DND-41 (cell line): Measurements from ENCODE around the gene XRCC3.

ENCODE experiments used
- ATAC-seq: fragments of 200-7000 bp; cut with Tn5 transposase; 3 replicates; pipeline ENCODE4 v1.9.1; 2021; ENCODE audit warnings: low read depth; ENCODE audit not compliant: insufficient read depth
- DNase-seq: peaks from one replicate; pipeline ENCODE4 v3.0.0-alpha.2; 2020
- H2AFZ ChIP-seq: 2 replicates; pipeline ENCODE4 v1.6.0; 2012; ENCODE audit warnings: low read depth, low read length
- H3K27ac ChIP-seq: 2 replicates; pipeline ENCODE4 v1.5.1; 2012; ENCODE audit warnings: low read length, inconsistent platforms
- H3K27me3 ChIP-seq: fragments of 200-600 bp; sonication (generic); 2 replicates; pipeline ENCODE4 v1.6.0; 2012; ENCODE audit warnings: low read length, mild to moderate bottlenecking, inconsistent platforms; ENCODE audit not compliant: insufficient read depth, poor library complexity
- H3K36me3 ChIP-seq: 2 replicates; pipeline ENCODE4 v1.5.1; 2012; ENCODE audit warnings: low read length, inconsistent platforms; ENCODE audit not compliant: insufficient read depth
- H3K4me1 ChIP-seq: 2 replicates; pipeline ENCODE4 v1.5.1; 2012; ENCODE audit warnings: mild to moderate bottlenecking, low read length; ENCODE audit not compliant: insufficient read depth
- H3K4me2 ChIP-seq: 2 replicates; pipeline ENCODE4 v1.6.0; 2012; ENCODE audit warnings: mild to moderate bottlenecking, moderate library complexity, low read length, inconsistent platforms; ENCODE audit not compliant: insufficient read depth
- H3K4me3 ChIP-seq, 2 experiments: fragments of 200-600 bp in 1 of 2; shearing (Covaris generic) in 1 of 2; 2 replicates each; pipeline ENCODE4 v1.5.1; 2012 to 2016; ENCODE audit warnings: inconsistent platforms in 2 of 2, low read length in 2 of 2, mild to moderate bottlenecking in 2 of 2, low read depth in 1 of 2, moderate library complexity in 1 of 2
- H3K79me2 ChIP-seq: 2 replicates; pipeline ENCODE4 v1.6.0; 2012; ENCODE audit warnings: low read length, inconsistent platforms; ENCODE audit not compliant: insufficient read depth
- H3K9ac ChIP-seq: 2 replicates; pipeline ENCODE4 v1.6.0; 2012; ENCODE audit warnings: low read depth, mild to moderate bottlenecking, inconsistent platforms, low read length, moderate library complexity
- H3K9me3 ChIP-seq: 2 replicates; pipeline ENCODE4 v1.5.1; 2012; ENCODE audit warnings: low read length, moderate library complexity, mild to moderate bottlenecking, inconsistent platforms; ENCODE audit not compliant: insufficient read depth, severe bottlenecking
- H4K20me1 ChIP-seq: 2 replicates; pipeline ENCODE4 v1.6.0; 2012; ENCODE audit warnings: low read length; ENCODE audit not compliant: insufficient read depth
- EZH2 ChIP-seq: IDR thresholded peaks from 3 replicates; pipeline ENCODE4 v1.6.1; 2012; ENCODE audit warnings: borderline replicate concordance, low read depth, mild to moderate bottlenecking, moderate library complexity, low read length, inconsistent platforms; ENCODE audit not compliant: severe bottlenecking
- TF ChIP-seq, protein P1 (sequence below): IDR thresholded peaks from 2 replicates; pipeline ENCODE4 v1.5.1; 2012; ENCODE audit warnings: borderline replicate concordance, low read length, moderate library complexity, mild to moderate bottlenecking; ENCODE audit not compliant: poor library complexity, severe bottlenecking; ENCODE audit errors: extremely low read depth

XRCC3 gene

DNA sequence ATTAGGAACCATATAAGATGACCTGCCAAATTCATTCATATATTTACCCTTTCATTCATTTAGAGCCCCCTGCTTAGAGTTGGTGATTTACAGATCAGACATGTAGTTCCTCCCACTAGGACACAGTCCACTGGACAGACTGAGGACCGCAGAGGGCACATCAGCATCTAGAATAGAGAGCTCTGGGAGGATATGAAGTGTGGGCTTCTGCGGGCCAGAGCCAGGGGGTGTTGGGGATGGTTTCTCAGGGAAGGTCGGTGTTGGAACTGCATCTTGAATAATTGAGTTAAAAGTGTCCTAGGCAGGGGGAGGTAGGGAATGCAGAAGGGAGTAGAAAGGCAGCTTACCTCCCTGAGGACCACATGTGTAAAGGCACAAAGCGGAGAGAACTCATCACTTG, 43.3 kb downstream of the XRCC3 start:
- Histone ChIP-seq H3K9ac (no peak overlapping the region), H3K4me1 (no peaks in the 10 kb centered on the region), H3K36me3 (peaks cover 90% of the 10 kb centered on the region)

GRCh38 chr14:103669370-103669769, 45.9 kb downstream of the XRCC3 start:
- peaks cover 9% of the 10 kb centered on the region for H3K79me2 ChIP-seq
- no peaks in the 10 kb centered on the region for H3K4me1 ChIP-seq
- DNase-seq (no peak), ATAC-seq (no peak)
- TF ChIP-seq, protein P1, sequence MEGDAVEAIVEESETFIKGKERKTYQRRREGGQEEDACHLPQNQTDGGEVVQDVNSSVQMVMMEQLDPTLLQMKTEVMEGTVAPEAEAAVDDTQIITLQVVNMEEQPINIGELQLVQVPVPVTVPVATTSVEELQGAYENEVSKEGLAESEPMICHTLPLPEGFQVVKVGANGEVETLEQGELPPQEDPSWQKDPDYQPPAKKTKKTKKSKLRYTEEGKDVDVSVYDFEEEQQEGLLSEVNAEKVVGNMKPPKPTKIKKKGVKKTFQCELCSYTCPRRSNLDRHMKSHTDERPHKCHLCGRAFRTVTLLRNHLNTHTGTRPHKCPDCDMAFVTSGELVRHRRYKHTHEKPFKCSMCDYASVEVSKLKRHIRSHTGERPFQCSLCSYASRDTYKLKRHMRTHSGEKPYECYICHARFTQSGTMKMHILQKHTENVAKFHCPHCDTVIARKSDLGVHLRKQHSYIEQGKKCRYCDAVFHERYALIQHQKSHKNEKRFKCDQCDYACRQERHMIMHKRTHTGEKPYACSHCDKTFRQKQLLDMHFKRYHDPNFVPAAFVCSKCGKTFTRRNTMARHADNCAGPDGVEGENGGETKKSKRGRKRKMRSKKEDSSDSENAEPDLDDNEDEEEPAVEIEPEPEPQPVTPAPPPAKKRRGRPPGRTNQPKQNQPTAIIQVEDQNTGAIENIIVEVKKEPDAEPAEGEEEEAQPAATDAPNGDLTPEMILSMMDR, result no peak
- TF ChIP-seq EZH2, result no peak
- H3K4me2 ChIP-seq, result no peak overlapping the region
- no peak overlapping the region for H3K9ac ChIP-seq
- H3K36me3 ChIP-seq, result peaks cover 84% of the 10 kb centered on the region
- no peak overlapping the region for H3K4me3 ChIP-seq
- H2AFZ ChIP-seq, result no peak overlapping the region
- peaks cover 3% of the 10 kb centered on the region for H4K20me1 ChIP-seq
- H3K9me3 ChIP-seq, result no peaks in the 10 kb centered on the region
- H3K27ac ChIP-seq, result no peak overlapping the region
- H3K27me3 ChIP-seq, result no peaks in the 10 kb centered on the region

More for the DNA sequence above, 43.3 kb downstream of the XRCC3 start:
- no peak overlapping the region for H3K4me3 ChIP-seq
- no peak overlapping the region for H2AFZ ChIP-seq
- DNase-seq (no peak), ATAC-seq (no peak)
- no peak overlapping the region for H3K27ac ChIP-seq
- no peaks in the 10 kb centered on the region for H3K27me3 ChIP-seq
- H3K79me2 ChIP-seq, result peaks cover 2% of the 10 kb centered on the region; the same call in 1 of the 2 replicates
- peaks cover 4% of the 10 kb centered on the region for H4K20me1 ChIP-seq
- H3K9me3 ChIP-seq, result no peaks in the 10 kb centered on the region
- H3K4me2 ChIP-seq, result no peak overlapping the region
- TF ChIP-seq, protein P1, result no peak
- TF ChIP-seq EZH2, result no peak

- peaks cover 7% of the 10 kb centered on the region for H4K20me1 ChIP-seq
- no peak for ATAC-seq
These were observed 47.1 kb downstream of the XRCC3 start for GRCh38 chr14:103668117-103668516.

More at GRCh38 chr14:103668117-103668516, 47.1 kb downstream of the XRCC3 start:
- TF ChIP-seq, protein P1, result no peak
- no peak for TF ChIP-seq EZH2
- Histone ChIP-seq H3K27me3 (no peaks in the 10 kb centered on the region), H3K4me2 (no peak overlapping the region), H3K79me2 (peaks cover 11% of the 10 kb centered on the region), H3K36me3 (peaks cover 85% of the 10 kb centered on the region), H3K4me1 (no peaks in the 10 kb centered on the region), H3K4me3 (no peak overlapping the region), H2AFZ (no peak overlapping the region), H3K27ac (no peak overlapping the region), H3K9ac (no peak overlapping the region), H3K9me3 (no peaks in the 10 kb centered on the region)
- DNase-seq, result no peak
